Mononuclear cell (primary cell): ENCODE results near the gene EFHD1. TPM values are rescaled to one million over a fixed set of nuclear protein-coding genes. Genes with fewer than 3 reads are reported as not detected.
A peak's percentile ranks its signal among the peaks of the same experiment; 100 is the strongest.
"Not testable (repeated sequence)": the region's sequence is repeated elsewhere in the genome, so short reads cannot be mapped to it uniquely, and the experiment has no call there.

Experiments used
- H3K27me3 ChIP-seq: 2 replicates; pipeline ENCODE4 v1.6.0; 2011; ENCODE audit warnings: low read length, control low read depth; ENCODE audit not compliant: insufficient read depth
- H3K4me1 ChIP-seq: 2 replicates; pipeline ENCODE4 v1.5.1; 2011; ENCODE audit warnings: mild to moderate bottlenecking, low read length, control low read depth; ENCODE audit not compliant: insufficient read depth
- H3K4me3 ChIP-seq: 2 replicates; pipeline ENCODE4 v1.5.1; 2011; ENCODE audit warnings: mild to moderate bottlenecking, low read length, moderate library complexity
- H3K9me3 ChIP-seq: 2 replicates; pipeline ENCODE4 v1.5.1; 2011; ENCODE audit warnings: low read depth, mild to moderate bottlenecking, control low read depth, low read length
- total RNA-seq: library from RNA; depleted of rRNA; stranded (reverse); fragments of >200 nt; gene quantifications from one replicate; pipeline ENCODE4 v1.2.3, GENCODE V29; 2012

The EFHD1 gene
- total RNA-seq, 1 donor = 0.42 TPM

GRCh38 chr2:232687382-232688160 is 54.2 kb downstream of the EFHD1 start:
- Histone ChIP-seq H3K9me3 (no peaks in the 10 kb centered on the region), H3K4me1 (no peaks in the 10 kb centered on the region), H3K27me3 (no peaks in the 10 kb centered on the region), H3K4me3 (no peak overlapping the region)

GRCh38 chr2:232688201-232688600 is 54.8 kb downstream of the EFHD1 start:
- Histone ChIP-seq H3K4me1 (no peaks in the 10 kb centered on the region), H3K9me3 (no peaks in the 10 kb centered on the region), H3K4me3 (no peak overlapping the region), H3K27me3 (no peaks in the 10 kb centered on the region)

GRCh38 chr2:232689152-232689910 is 55.9 kb downstream of the EFHD1 start:
- Histone ChIP-seq H3K27me3 (no peaks in the 10 kb centered on the region), H3K9me3 (no peaks in the 10 kb centered on the region), H3K4me1 (no peaks in the 10 kb centered on the region), H3K4me3 (no peak overlapping the region)

GRCh38 chr2:232691117-232691516 is 57.7 kb downstream of the EFHD1 start:
- not testable (repeated sequence) for H3K9me3 ChIP-seq, H3K27me3 ChIP-seq, H3K4me1 ChIP-seq, H3K4me3 ChIP-seq

GRCh38 chr2:232693344-232693743 is 59.9 kb downstream of the EFHD1 start:
- H3K4me3 ChIP-seq = no peak overlapping the region
- H3K27me3 ChIP-seq = no peaks in the 10 kb centered on the region
- H3K4me1 ChIP-seq = peaks cover 11% of the 10 kb centered on the region
- H3K9me3 ChIP-seq = no peaks in the 10 kb centered on the region

DNA sequence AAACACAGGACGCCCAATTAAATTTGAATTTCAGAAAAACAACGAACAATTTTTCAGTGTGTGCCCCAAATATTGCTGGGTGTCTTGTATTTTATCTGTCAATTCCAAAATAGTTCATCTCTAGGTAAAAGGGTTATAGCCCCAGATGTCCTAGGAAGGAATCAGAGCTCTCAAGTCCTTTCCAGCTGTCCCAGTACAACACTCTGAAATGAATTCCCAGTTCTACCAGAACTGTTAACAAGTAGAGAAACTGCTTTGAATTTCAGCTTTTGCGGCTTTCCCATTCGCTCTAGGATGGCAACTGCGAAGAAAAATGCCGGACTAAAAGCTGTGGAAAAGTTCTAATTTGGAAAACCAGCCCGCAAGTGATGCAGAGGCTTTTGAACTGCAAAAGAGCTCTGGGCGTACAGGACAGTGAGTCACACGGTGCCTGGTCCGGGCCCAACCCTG is 63.2 kb downstream of the EFHD1 start:
- H3K4me3 ChIP-seq = peak overlapping the region; percentile 83
- no peaks in the 10 kb centered on the region for H3K27me3 ChIP-seq
- peaks cover 32% of the 10 kb centered on the region for H3K4me1 ChIP-seq
- H3K9me3 ChIP-seq = no peaks in the 10 kb centered on the region

GRCh38 chr2:232697059-232697806 is 63.8 kb downstream of the EFHD1 start, which contains the start of gene GIGYF2:
GIGYF2 (plus strand) TSS chr2:232697331; CDS start chr2:232735198, 37,867 bp downstream.
- no peaks in the 10 kb centered on the region for H3K9me3 ChIP-seq
- peaks cover 32% of the 10 kb centered on the region for H3K4me1 ChIP-seq
- peak within 1 kb of the TSS; percentile 83 for H3K4me3 ChIP-seq
- H3K27me3 ChIP-seq = no peaks in the 10 kb centered on the region

- Histone ChIP-seq H3K4me3 (peak overlapping the region; percentile 83), H3K9me3 (no peaks in the 10 kb centered on the region), H3K27me3 (no peaks in the 10 kb centered on the region)
These were observed 64.4 kb downstream of the EFHD1 start for GRCh38 chr2:232697807-232698110.

GRCh38 chr2:232698556-232699091 is 65.2 kb downstream of the EFHD1 start:
- Histone ChIP-seq H3K9me3 (no peaks in the 10 kb centered on the region), H3K27me3 (no peaks in the 10 kb centered on the region), H3K4me1 (peaks cover 32% of the 10 kb centered on the region), H3K4me3 (no peak overlapping the region)

More at GRCh38 chr2:232697807-232698110, 64.4 kb downstream of the EFHD1 start:
- H3K4me1 ChIP-seq = peaks cover 32% of the 10 kb centered on the region

DNA sequence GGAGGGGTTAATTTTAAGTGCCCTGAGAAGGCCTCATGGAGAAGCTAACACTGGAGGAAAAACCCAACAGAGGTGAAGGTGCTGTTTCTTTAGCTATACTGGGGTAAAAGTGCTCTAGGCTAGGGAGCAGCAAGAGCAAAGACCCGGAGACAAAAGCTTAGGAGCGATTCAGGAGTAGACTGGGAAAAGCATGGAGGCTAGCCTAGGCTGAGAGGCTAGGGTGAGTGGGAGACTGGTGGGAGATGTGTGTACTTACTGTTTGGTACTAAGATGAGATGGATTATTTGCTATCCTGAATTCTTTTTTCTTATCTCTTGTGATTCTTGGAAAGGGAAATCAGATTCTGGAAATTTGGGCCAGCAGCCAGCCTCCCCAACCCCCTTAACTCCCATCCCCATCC is 65.7 kb downstream of the EFHD1 start:
- Histone ChIP-seq H3K4me1 (peaks cover 32% of the 10 kb centered on the region), H3K4me3 (no peak overlapping the region), H3K9me3 (no peaks in the 10 kb centered on the region), H3K27me3 (no peaks in the 10 kb centered on the region)

- no peaks in the 10 kb centered on the region for H3K27me3 ChIP-seq
- H3K4me1 ChIP-seq = peaks cover 32% of the 10 kb centered on the region
- H3K4me3 ChIP-seq = no peak overlapping the region
- no peaks in the 10 kb centered on the region for H3K9me3 ChIP-seq
These were observed 66.8 kb downstream of the EFHD1 start for GRCh38 chr2:232700154-232700553.

DNA sequence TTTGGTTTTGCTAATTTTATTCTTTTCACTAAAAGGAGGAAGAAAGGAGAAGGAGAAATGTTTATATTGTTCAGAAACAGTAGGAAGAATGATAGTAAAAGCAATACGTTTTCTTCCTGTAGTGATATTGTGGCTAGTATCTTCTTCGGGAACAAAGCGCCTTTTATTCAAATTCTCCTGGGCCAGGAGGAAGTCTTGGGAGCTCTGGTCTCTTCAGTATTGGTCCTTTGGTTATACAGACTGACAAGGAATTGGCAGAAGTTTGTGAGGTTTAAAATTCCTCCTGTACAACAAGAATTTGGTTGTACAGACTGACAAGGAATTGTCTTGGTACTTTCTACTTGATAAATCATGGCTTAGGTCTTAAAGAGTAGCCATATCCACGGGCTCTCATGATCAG is 73.7 kb downstream of the EFHD1 start:
- no peaks in the 10 kb centered on the region for H3K27me3 ChIP-seq
- no peaks in the 10 kb centered on the region for H3K4me1 ChIP-seq
- H3K9me3 ChIP-seq = no peaks in the 10 kb centered on the region
- no peak overlapping the region for H3K4me3 ChIP-seq

- Histone ChIP-seq H3K27me3 (no peaks in the 10 kb centered on the region), H3K4me1 (no peaks in the 10 kb centered on the region), H3K4me3 (no peak overlapping the region), H3K9me3 (no peaks in the 10 kb centered on the region)
These were observed 80.1 kb downstream of the EFHD1 start for GRCh38 chr2:232713505-232713904.

DNA sequence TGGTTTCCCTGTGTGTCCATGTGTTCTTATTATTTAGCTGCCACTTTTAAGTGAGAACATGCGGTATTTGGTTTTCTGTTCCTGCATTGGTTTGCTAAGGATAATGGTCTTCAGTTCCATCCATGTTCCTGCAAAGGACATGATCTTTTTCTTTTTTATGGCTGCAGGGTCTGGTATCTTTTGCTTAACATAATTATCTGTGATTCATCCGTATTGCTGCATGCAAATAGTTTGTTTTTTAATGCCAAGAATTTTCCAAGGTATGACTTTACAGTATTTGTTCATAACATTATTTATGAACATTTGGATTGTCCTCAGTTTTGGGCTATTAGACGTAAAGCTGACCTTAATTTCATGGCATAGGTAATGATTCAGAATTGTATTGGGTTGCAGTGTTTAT is 81.6 kb downstream of the EFHD1 start:
- H3K27me3 ChIP-seq = no peaks in the 10 kb centered on the region
- no peaks in the 10 kb centered on the region for H3K9me3 ChIP-seq
- H3K4me3 ChIP-seq = no peak overlapping the region
- H3K4me1 ChIP-seq = no peaks in the 10 kb centered on the region

GRCh38 chr2:232720056-232720455 is 86.7 kb downstream of the EFHD1 start:
- H3K9me3 ChIP-seq, H3K4me3 ChIP-seq, H3K27me3 ChIP-seq: not testable (repeated sequence)
- H3K4me1 ChIP-seq = peaks cover 20% of the 10 kb centered on the region
